SJSA1 (cell line): ENCODE results near the gene PRKD3. TPM values are rescaled to one million over a fixed set of nuclear protein-coding genes. Genes with fewer than 3 reads are reported as not detected.

ENCODE experiments used
- DNase-seq, 2 experiments: peaks; one replicate each; pipeline ENCODE4 v3.0.0-alpha.2; 2015 to 2020; ENCODE audit warnings: low spot score in 2 of 2, low read depth in 1 of 2
- H3K27ac ChIP-seq: fragments of 250-450 bp; sonication (Bioruptor Pico); 2 replicates; pipeline ENCODE4 v1.5.1; 2020; ENCODE audit warnings: mild to moderate bottlenecking, moderate library complexity
- H3K27me3 ChIP-seq: fragments of 250-450 bp; sonication (Bioruptor Pico); replicated peaks from 2 replicates; pipeline ENCODE4 v1.5.1; 2020; ENCODE audit warnings: mild to moderate bottlenecking, moderate library complexity
- H3K36me3 ChIP-seq: fragments of 250-450 bp; sonication (Bioruptor Pico); 2 replicates; pipeline ENCODE4 v1.5.1; 2020; ENCODE audit warnings: mild to moderate bottlenecking
- H3K4me1 ChIP-seq: fragments of 250-450 bp; sonication (Bioruptor Pico); replicated peaks from 2 replicates; pipeline ENCODE4 v1.6.1; 2021; ENCODE audit warnings: mild to moderate bottlenecking
- H3K4me3 ChIP-seq: fragments of 250-450 bp; sonication (Bioruptor Pico); 2 replicates; pipeline ENCODE4 v1.5.1; 2020; ENCODE audit warnings: mild to moderate bottlenecking
- H3K9me3 ChIP-seq: fragments of 250-450 bp; sonication (Bioruptor Pico); replicated peaks from 2 replicates; pipeline ENCODE4 v1.5.1; 2020; ENCODE audit warnings: mild to moderate bottlenecking
- total RNA-seq: library from RNA; depleted of rRNA; stranded (reverse); fragments of >200 nt; shearing (Covaris generic); gene quantifications from 2 replicates; pipeline ENCODE4 v1.2.3, GENCODE V29; 2014; rRNA removed

PRKD3 gene
- total RNA-seq, 1 experiment from 2014 or later, result 78.9 TPM

DNA sequence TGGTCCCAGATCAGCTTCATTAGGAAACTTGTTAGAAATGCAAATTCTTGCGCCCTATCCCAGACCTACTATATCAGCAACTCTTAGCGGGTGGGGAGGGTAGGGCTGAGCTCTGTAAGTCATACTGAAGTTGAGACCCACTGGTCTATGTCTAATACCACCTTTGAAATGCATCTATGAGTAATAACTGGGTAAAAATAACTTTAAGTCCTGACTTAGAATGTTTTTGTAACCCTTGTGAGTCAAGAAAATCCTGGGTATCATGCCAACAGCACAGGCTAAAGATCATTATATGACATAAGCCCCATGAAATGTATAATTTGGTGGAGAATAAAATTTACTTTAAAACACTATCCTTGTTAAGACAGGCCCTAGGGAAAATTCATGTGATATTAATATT, 41.4 kb downstream of the PRKD3 start:
- no peak for DNase-seq
- H3K9me3 ChIP-seq, result no peaks in the 10 kb centered on the region
- peaks cover 62% of the 10 kb centered on the region for H3K36me3 ChIP-seq
- H3K27me3 ChIP-seq, result no peaks in the 10 kb centered on the region
- no peak overlapping the region for H3K4me3 ChIP-seq
- peaks cover 3% of the 10 kb centered on the region; the same call in 1 of the 2 replicates for H3K4me1 ChIP-seq
- no peak overlapping the region for H3K27ac ChIP-seq

DNA sequence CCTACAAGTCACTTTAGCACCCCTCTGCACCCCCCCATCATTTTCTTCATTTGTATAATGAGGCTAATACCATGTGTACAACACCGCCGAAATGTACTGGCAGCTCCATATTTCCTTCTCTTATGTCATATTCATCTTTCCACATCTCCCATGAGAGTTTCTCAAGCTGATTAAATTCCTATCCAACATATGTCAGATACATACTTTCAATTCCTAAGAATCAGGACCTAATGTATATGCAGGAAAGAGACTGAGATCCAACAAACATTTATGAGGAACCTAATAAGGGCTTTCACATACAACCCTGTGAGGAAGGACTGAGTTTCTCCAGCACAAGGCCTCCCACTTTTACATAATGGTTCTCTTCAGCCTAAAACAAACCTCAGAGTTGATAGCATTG, 41.9 kb downstream of the PRKD3 start:
- H3K27me3 ChIP-seq, result no peaks in the 10 kb centered on the region
- no peaks in the 10 kb centered on the region for H3K9me3 ChIP-seq
- peaks cover 3% of the 10 kb centered on the region; the same call in 1 of the 2 replicates for H3K4me1 ChIP-seq
- no peak overlapping the region for H3K27ac ChIP-seq
- DNase-seq, result no peak
- peaks cover 62% of the 10 kb centered on the region for H3K36me3 ChIP-seq
- H3K4me3 ChIP-seq, result no peak overlapping the region

DNA sequence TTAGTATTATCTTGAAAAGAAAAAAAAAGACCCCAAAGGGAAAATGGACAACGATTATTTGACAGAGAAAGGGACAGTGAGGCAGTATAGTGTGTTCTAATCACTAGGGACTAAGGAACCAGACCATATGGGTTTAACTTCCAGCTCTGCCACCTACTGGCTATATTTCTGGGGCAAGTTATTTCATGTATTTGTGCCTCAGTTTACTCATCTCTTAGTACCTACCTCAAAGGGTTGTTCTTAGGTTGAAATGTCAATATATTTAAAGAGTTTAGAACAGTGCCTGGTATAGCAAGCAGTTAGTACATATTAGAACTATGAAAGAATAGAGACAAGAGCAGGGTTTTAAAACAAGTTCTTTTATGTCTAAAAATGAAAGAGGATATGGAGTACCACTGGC, 42.7 kb downstream of the PRKD3 start:
- Histone ChIP-seq H3K27me3 (no peaks in the 10 kb centered on the region), H3K4me3 (no peak overlapping the region), H3K27ac (no peak overlapping the region), H3K9me3 (no peaks in the 10 kb centered on the region), H3K4me1 (peaks cover 3% of the 10 kb centered on the region; the same call in 1 of the 2 replicates), H3K36me3 (peaks cover 64% of the 10 kb centered on the region)
- DNase-seq, result no peak

DNA sequence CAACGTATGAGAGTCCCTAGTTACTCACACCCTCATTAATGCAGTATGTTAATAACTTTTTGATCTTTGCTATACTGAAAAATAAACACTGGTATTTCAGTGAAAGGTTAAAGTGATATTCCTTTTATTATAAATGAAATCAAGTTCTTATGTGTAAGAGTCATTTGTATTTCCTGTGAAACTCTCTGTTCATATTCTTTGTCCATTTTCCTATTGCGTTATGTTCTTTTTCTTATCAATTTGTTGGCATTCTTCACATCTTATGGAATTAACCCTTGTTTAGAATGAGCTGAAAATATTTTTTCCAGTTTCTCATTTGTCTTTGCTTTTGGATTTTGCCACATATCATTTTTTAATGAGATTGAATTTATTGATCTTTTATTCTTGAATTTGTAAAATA, 48.3 kb downstream of the PRKD3 start:
- Histone ChIP-seq H3K27me3 (no peaks in the 10 kb centered on the region), H3K4me3 (no peak overlapping the region), H3K9me3 (no peaks in the 10 kb centered on the region), H3K36me3 (peaks cover 85% of the 10 kb centered on the region), H3K4me1 (no peaks in the 10 kb centered on the region), H3K27ac (no peak overlapping the region)
- no peak for DNase-seq

Other genes with a start within 250 kb of the PRKD3 start
- gene HEATR5B, start 240.5 kb downstream of the PRKD3 start, total RNA-seq, result 7.1 and 14.6 TPM in 2 replicates
- 15.5 and 24.2 TPM in 2 replicates for gene GPATCH11, start 240.3 kb downstream of the PRKD3 start, total RNA-seq
- 14.0 and 29.4 TPM in 2 replicates for gene EIF2AK2, start 167.9 kb downstream of the PRKD3 start, total RNA-seq
- gene SULT6B1, start 136.2 kb downstream of the PRKD3 start, total RNA-seq, result 0.63 TPM in 1 of 2 replicates, not detected in the other
- gene CEBPZOS, start 128.3 kb downstream of the PRKD3 start, total RNA-seq, result 30.8 and 32.6 TPM in 2 replicates
- gene CEBPZ, start 93.2 kb downstream of the PRKD3 start, total RNA-seq, result 61.4 and 75.9 TPM in 2 replicates
- gene NDUFAF7, start 93.2 kb downstream of the PRKD3 start, total RNA-seq, result 9.8 and 16.6 TPM in 2 replicates
- 7.1 and 10.8 TPM in 2 replicates for gene QPCT, start 19.8 kb upstream of the PRKD3 start, total RNA-seq